Activated CD8-positive, alpha-beta memory T cell treated with anti-CD3 and anti-CD28 coated beads, Interleukin-2, amount 50 U/mL, for 24 hours (primary cell): ENCODE measurements around the gene HMGN5.

Source experiments
- DNase-seq: peaks from one replicate; pipeline ENCODE4 v3.0.0-alpha.2; 2020; ENCODE audit errors: extremely low read depth

HMGN5 gene

GRCh38 chrX:81201671-81202455 is at the start of gene HMGN5, which contains the start of gene SH3BGRL:
Gene HMGN5, minus strand, starts transcription at chrX:81201913. Its CDS starts 80,364 bp downstream, at chrX:81121549.
Gene SH3BGRL, plus strand, starts transcription at chrX:81202102. Its CDS starts 99 bp downstream, at chrX:81202201.
- DNase-seq = peak; percentile 10

GRCh38 chrX:81241753-81242152 is 40.0 kb upstream of the HMGN5 start:
- DNase-seq = no peak

GRCh38 chrX:81240701-81241331 is 39.1 kb upstream of the HMGN5 start:
- no peak for DNase-seq

- no peak for DNase-seq
Measured at GRCh38 chrX:81238166-81238565, 36.5 kb upstream of the HMGN5 start.

- no peak for DNase-seq
Measured at GRCh38 chrX:81237516-81237915, 35.8 kb upstream of the HMGN5 start.

GRCh38 chrX:81232218-81232617 is 30.5 kb upstream of the HMGN5 start:
- DNase-seq = no peak

GRCh38 chrX:81231476-81231875 is 29.8 kb upstream of the HMGN5 start:
- DNase-seq = no peak

- no peak for DNase-seq
Measured at GRCh38 chrX:81229901-81230300, 28.2 kb upstream of the HMGN5 start.

GRCh38 chrX:81229229-81229628 is 27.5 kb upstream of the HMGN5 start:
- no peak for DNase-seq

GRCh38 chrX:81215685-81216084 is 14.0 kb upstream of the HMGN5 start:
- no peak for DNase-seq

GRCh38 chrX:81208916-81209315 is 7.2 kb upstream of the HMGN5 start:
- DNase-seq = no peak

GRCh38 chrX:81206476-81206875 is 4.8 kb upstream of the HMGN5 start:
- DNase-seq = no peak

GRCh38 chrX:81205551-81205950 is 3.8 kb upstream of the HMGN5 start:
- DNase-seq = no peak

- no peak for DNase-seq
Measured at GRCh38 chrX:81202943-81203342, 1.2 kb upstream of the HMGN5 start.

GRCh38 chrX:81202456-81202819 is 725 bp upstream of the HMGN5 start:
- DNase-seq = no peak

GRCh38 chrX:81201071-81201470 is 642 bp downstream of the HMGN5 start:
- DNase-seq = no peak

- DNase-seq = peak; percentile 15
Measured at GRCh38 chrX:81195712-81196111, 6.0 kb downstream of the HMGN5 start.

- DNase-seq = no peak
Measured at GRCh38 chrX:81195259-81195658, 6.5 kb downstream of the HMGN5 start.

GRCh38 chrX:81174286-81174685 is 27.4 kb downstream of the HMGN5 start:
- DNase-seq = no peak

GRCh38 chrX:81168391-81168790 is 33.3 kb downstream of the HMGN5 start:
- DNase-seq = no peak

GRCh38 chrX:81121513-81122363 is 80.0 kb downstream of the HMGN5 start:
- DNase-seq = peak; percentile 57

- no peak for DNase-seq
Measured at GRCh38 chrX:81120936-81121371, 80.8 kb downstream of the HMGN5 start.
